HepG2 (cell line): ENCODE measurements around the gene KISS1R. TPM values are rescaled to one million over a fixed set of nuclear protein-coding genes. Genes with fewer than 3 reads are reported as not detected.

Experiments
- ATAC-seq: fragments of 200-7000 bp; cut with Tn5 transposase; 3 replicates; pipeline ENCODE4 v1.9.1; 2020; ENCODE audit warnings: mild to moderate bottlenecking, moderate library complexity
- BruUV-seq: library from RNA; stranded (reverse); fragments of 400-500 nt; replicated peaks from 2 replicates; lab custom pipeline; 2021; lab: Mats Ljungman, UMichigan
- CTCF ChIA-PET: fragments of 300-600 bp; formaldehyde crosslinking; extraction: SDS; loops from one replicate; lab custom pipeline; 2021; ENCODE audit warnings: low total read pairs, inconsistent platforms, low intra/inter-chr PET ratio; lab: Yijun Ruan, JAX
- POLR2A ChIA-PET: fragments of 350-600 bp; sonication (Branson Sonifier 250); formaldehyde crosslinking; loops from one replicate; lab custom pipeline; 2020; ENCODE audit warnings: antibody characterized with exemption, inconsistent platforms; lab: Yijun Ruan, JAX
- DNase-seq: peaks from one replicate; pipeline ENCODE4 v3.0.0-alpha.2; 2015; ENCODE audit warnings: low spot score
- FAIRE-seq: peaks from 3 replicates; lab custom pipeline; 2011; peaks lifted over from hg19 to GRCh38; lab: Jason Lieb, UNC
- H2AFZ ChIP-seq: one replicate; pipeline ENCODE4 v1.6.1; 2011; ENCODE audit warnings: low read length, inconsistent platforms
- H3K27ac ChIP-seq: fragments of 300-600 bp; 3 replicates; pipeline ENCODE4 v1.8.0; 2011; ENCODE audit warnings: mixed run types, mild to moderate bottlenecking, mixed read lengths, low read length, inconsistent platforms; ENCODE audit not compliant: insufficient read depth; ENCODE audit errors: extremely low read length
- H3K27me3 ChIP-seq, 2 experiments: fragments of 200-600 bp in 1 of 2; 2 replicates in 1 of 2; 3 replicates in 1 of 2; pipeline versions ENCODE4 v1.6.0 to v1.8.0; 2011; ENCODE audit warnings: low read length in 2 of 2, mild to moderate bottlenecking in 2 of 2, moderate library complexity in 2 of 2, inconsistent platforms in 1 of 2; ENCODE audit not compliant: insufficient read depth in 2 of 2, control insufficient read depth in 1 of 2
- H3K36me3 ChIP-seq, 2 experiments: fragments of 200-600 bp in 1 of 2; replicated peaks in 1 of 2; 2 replicates in 1 of 2; 3 replicates in 1 of 2; pipeline versions ENCODE4 v1.5.1 to v1.8.0; 2011; ENCODE audit warnings: low read length in 2 of 2, inconsistent platforms in 1 of 2; ENCODE audit not compliant: insufficient read depth in 2 of 2, control insufficient read depth in 1 of 2
- H3K4me1 ChIP-seq: 2 replicates; pipeline ENCODE4 v1.5.1; 2012; ENCODE audit warnings: low read length, inconsistent platforms; ENCODE audit not compliant: insufficient read depth
- H3K4me2 ChIP-seq: 2 replicates; pipeline ENCODE4 v1.6.0; 2011; ENCODE audit warnings: low read depth, low read length, inconsistent platforms
- H3K4me3 ChIP-seq, 3 experiments: fragments of 200-600 bp in 1 of 3; sonication (generic), shearing (Covaris generic) in 1 of 3; replicated peaks in 1 of 3; 2 replicates each; pipeline ENCODE4 v1.5.1; 2011 to 2016; ENCODE audit warnings: low read length in 3 of 3, inconsistent platforms in 2 of 3, low read depth in 2 of 3, mild to moderate bottlenecking in 2 of 3, control low read depth in 1 of 3, mixed read lengths in 1 of 3; ENCODE audit not compliant: insufficient read depth in 1 of 3
- H3K79me2 ChIP-seq: one replicate; pipeline ENCODE4 v1.6.1; 2011; ENCODE audit warnings: low read length, inconsistent platforms; ENCODE audit not compliant: insufficient read depth
- H3K9ac ChIP-seq: 2 replicates; pipeline ENCODE4 v1.6.0; 2011; ENCODE audit warnings: mild to moderate bottlenecking, low read depth, low read length, inconsistent platforms; ENCODE audit not compliant: insufficient read depth
- H3K9me3 ChIP-seq: 2 replicates; pipeline ENCODE4 v1.5.1; 2012; ENCODE audit warnings: mild to moderate bottlenecking, low read length
- H4K20me1 ChIP-seq: 2 replicates; pipeline ENCODE4 v1.6.0; 2011; ENCODE audit warnings: inconsistent platforms, mild to moderate bottlenecking, low read length, moderate library complexity; ENCODE audit not compliant: insufficient read depth
- CREM ChIP-seq, 2 experiments: sonication (generic) in 1 of 2; formaldehyde crosslinking in 1 of 2; IDR thresholded peaks; 2 replicates each; pipeline versions ENCODE4 v1.4.0 to v1.6.1; 2016 to 2020; ENCODE audit warnings: antibody characterized with exemption in 1 of 2, mild to moderate bottlenecking in 1 of 2, missing genetic modification reagents in 1 of 2
- HNRNPL ChIP-seq: fragments of 200-400 bp; formaldehyde crosslinking; IDR thresholded peaks from 2 replicates; pipeline ENCODE4 v1.6.1; 2017; ENCODE audit warnings: mild to moderate bottlenecking, low read depth, low read length
- JUNB ChIP-seq: sonication (generic); formaldehyde crosslinking; IDR thresholded peaks from 2 replicates; pipeline ENCODE4 v1.8.0; 2022; ENCODE audit warnings: missing genetic modification reagents, mild to moderate bottlenecking, borderline replicate concordance
- RBFOX2 ChIP-seq: fragments of 200-400 bp; formaldehyde crosslinking; IDR thresholded peaks from 2 replicates; pipeline ENCODE4 v1.6.1; 2017; ENCODE audit warnings: low read depth, mild to moderate bottlenecking, low read length
- RBM22 ChIP-seq: fragments of 200-400 bp; formaldehyde crosslinking; optimal IDR thresholded peaks from 2 replicates; pipeline ENCODE3; 2017; ENCODE audit warnings: mild to moderate bottlenecking, low read length, moderate library complexity
- TARDBP ChIP-seq: sonication (generic); formaldehyde crosslinking; IDR thresholded peaks from 2 replicates; pipeline ENCODE4 v1.8.0; 2022; ENCODE audit warnings: mild to moderate bottlenecking, missing genetic modification reagents
- ZBTB7A ChIP-seq: sonication (generic); formaldehyde crosslinking; IDR thresholded peaks from 2 replicates; pipeline ENCODE4 v1.8.0; 2022; ENCODE audit warnings: mild to moderate bottlenecking, missing genetic modification reagents
- ZKSCAN8 ChIP-seq: IDR thresholded peaks from 2 replicates; pipeline ENCODE4 v1.6.1; 2016; ENCODE audit warnings: borderline replicate concordance, missing genetic modification reagents, missing compliant biosample characterization
- WGBS: methylation state at CpG from one replicate; pipeline ENCODE4 v1.1.6; 2017; ENCODE audit warnings: low lambda C conversion rate; 5-methylcytosine and 5-hydroxymethylcytosine counted together
- in situ Hi-C: cut with HindIII; loops from 2 replicates; pipeline ENCODE4 v1.10.0; 2017; ENCODE audit warnings: low pct_unique_long_range_greater_than_20kb; ENCODE audit not compliant: extremely low pct_ligation_motif_present
- intact Hi-C: fragments of 100-400 bp; cut with micrococcal nuclease; formaldehyde crosslinking; loops from one replicate; pipeline ENCODE4 v1.10.0; 2022; ENCODE audit not compliant: unreplicated experiment
- polyA plus RNA-seq, 8 experiments: library from polyadenylated mRNA; depleted of rRNA in 3 of 8; stranded (reverse) in 7 of 8; unstranded in 1 of 8; fragments of >200 nt; fragmentation: Illumina TruSeq in 4 of 8; extraction: Trizol in 4 of 8; gene quantifications; 2 replicates each; pipeline versions ENCODE4 v1.2.1 to v1.2.3, GENCODE V29; 2011 to 2016; ENCODE audit warnings: low read depth in 4 of 8, missing spikeins in 1 of 8, mixed read lengths in 1 of 8; ENCODE audit not compliant: insufficient read depth in 1 of 8
- total RNA-seq, 5 experiments: library from RNA; depleted of rRNA; stranded (reverse); fragments of >200 nt; fragmentation: Illumina TruSeq; extraction: Trizol; gene quantifications; 2 replicates each; pipeline ENCODE4 v1.2.3, GENCODE V29; 2016; ENCODE audit warnings: low read depth in 1 of 5

The KISS1R gene
- total and polyA plus RNA-seq, 2 of the 13 experiments (the other 11 are each of a cell fraction or from before 2014, with no cell fraction given), result 1.1 to 10.2 TPM

DNA sequence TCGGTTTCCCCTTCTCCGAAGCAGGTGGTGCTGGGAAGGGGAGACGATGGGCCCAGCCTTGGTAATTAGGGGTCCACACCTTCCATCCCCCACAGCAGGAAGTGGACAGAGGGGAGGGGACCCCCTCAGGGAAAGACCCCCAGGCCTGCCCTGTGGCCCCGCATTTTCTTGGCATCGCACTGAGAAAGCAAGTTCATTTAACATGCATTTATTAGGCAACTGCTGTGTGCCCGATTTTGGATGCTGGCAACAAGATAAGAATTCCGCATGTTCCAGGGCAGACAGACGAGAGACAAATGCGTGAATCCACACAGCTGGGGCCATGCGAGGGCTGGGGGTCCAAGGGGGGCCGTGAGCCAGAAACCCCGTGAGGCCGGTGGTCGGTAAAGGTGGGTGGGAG, 37.1 kb downstream of the KISS1R start:
- ChIA-PET POLR2A (interaction anchor here (0.7 to 4.8 kb wide), 4 partner anchors 7 to 176 kb away, joined by 4 to 50 read pairs (median 44); no protein-coding TSS in a partner anchor), CTCF (no interaction called here)
- ATAC-seq, result no peak
- H3K27me3 ChIP-seq, result no peaks in the 10 kb centered on the region
- WGBS, result 95% methylated on average over 14 of the region's 14 CpGs
- no peak overlapping the region for H2AFZ ChIP-seq
- peak; percentile 77; the same call in 1 of the 2 replicates for TF ChIP-seq ZKSCAN8 (CRISPR knock-in tag)
- TF ChIP-seq CREM (IDR thresholded peaks at IDR 0.05), result no peak
- no peak for TF ChIP-seq CREM (CRISPR knock-in tag; IDR thresholded peaks at IDR 0.05)
- 0 out of 2 replicates have a peak, but pooled peaks have one; percentile 21 for TF ChIP-seq HNRNPL
- no peak for TF ChIP-seq JUNB
- TF ChIP-seq RBFOX2, result 0 out of 2 replicates have a peak, but pooled peaks have one; percentile 10
- TF ChIP-seq TARDBP (CRISPR knock-in tag), result 0 out of 2 replicates have a peak, but pooled peaks have one; percentile 6
- TF ChIP-seq RBM22, result peak; percentile 55
- TF ChIP-seq ZBTB7A, result peak; percentile 70; the same call in 1 of the 2 replicates
- TF ChIP-seq, all 625 proteins: peak for 6
- Histone ChIP-seq H3K4me2 (peak overlapping the region; percentile 86; the same call in 1 of the 2 replicates), H3K9me3 (no peaks in the 10 kb centered on the region), H3K4me1 (peaks cover 85% of the 10 kb centered on the region), H3K9ac (peak overlapping the region; percentile 92; the same call in 1 of the 2 replicates), H4K20me1 (no peaks in the 10 kb centered on the region), H3K4me3 (no peak overlapping the region; a peak in 1 of 6 replicates), H3K79me2 (peaks cover 68% of the 10 kb centered on the region), H3K36me3 (peaks cover 7 to 8% of the 10 kb centered on the region in 2 experiments; a peak in 4 of 5 replicates), H3K27ac (peak overlapping the region; percentile 99)
- no peak for DNase-seq
- in situ Hi-C loops, result no loop called here
- BruUV-seq, result no TSS peak
- intact Hi-C loops, result no loop called here
- FAIRE-seq, result no peak
